ENCODE measurements around the gene IGLL1. TPM values are rescaled to one million over a fixed set of nuclear protein-coding genes. Genes with fewer than 3 reads are reported as not detected.

The IGLL1 gene
- total RNA-seq, 4 donors from 2014 or later = not detected

GRCh38 chr22:23571486-23571885 is 8.6 kb downstream of the IGLL1 start:
- WGBS, 2 donors = 84 to 86% methylated on average over 4 of the region's 4 CpGs
- intact Hi-C loops (cut with DNase I; ENCODE audit: low total_unique reads) = no loop called here
- no peak overlapping the region for H3K4me3 ChIP-seq (ENCODE audit: low read depth, poor library complexity, severe bottlenecking)
- no peak for TF ChIP-seq CTCF (IDR thresholded peaks at IDR 0.05)
- TF ChIP-seq POLR2A (IDR thresholded peaks at IDR 0.05) = no peak
- no peak for DNase-seq (ENCODE audit: low spot score in 2 of 2)

- no peak for DNase-seq (ENCODE audit: low spot score in 2 of 2)
- no peak overlapping the region for H3K4me3 ChIP-seq (ENCODE audit: low read depth, poor library complexity, severe bottlenecking)
- no peak for TF ChIP-seq CTCF (IDR thresholded peaks at IDR 0.05)
- TF ChIP-seq POLR2A (IDR thresholded peaks at IDR 0.05) = no peak
- WGBS, 2 donors = 74 to 94% methylated on average over 8 of the region's 8 CpGs
- intact Hi-C loops (cut with DNase I; ENCODE audit: low total_unique reads) = no loop called here
Observed at GRCh38 chr22:23570681-23571080, 9.4 kb downstream of the IGLL1 start.

DNA sequence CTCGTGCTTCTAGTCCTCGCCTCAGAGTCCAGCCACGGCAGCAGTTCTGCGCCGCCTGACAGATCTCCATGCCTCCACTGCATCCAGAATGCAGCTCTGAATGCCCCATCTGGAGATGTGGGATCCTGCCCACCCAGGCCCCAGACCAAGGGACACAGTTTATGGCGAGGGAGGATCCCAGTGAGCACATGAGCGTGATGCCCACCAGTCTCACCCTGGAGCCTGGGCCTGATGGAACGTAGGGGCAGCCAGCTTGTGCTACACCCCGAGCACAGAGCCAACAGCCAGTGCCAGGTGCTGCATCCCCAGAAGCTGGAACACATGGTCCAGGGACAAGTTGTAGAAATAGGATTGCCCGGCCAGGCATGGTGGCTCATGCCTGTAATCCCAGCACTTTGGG is 10.4 kb downstream of the IGLL1 start:
- DNase-seq (ENCODE audit: low spot score in 2 of 2) = no peak
- no peak for TF ChIP-seq POLR2A (IDR thresholded peaks at IDR 0.05)
- TF ChIP-seq CTCF (IDR thresholded peaks at IDR 0.05) = no peak
- 83 to 86% methylated on average over 8 to 10 of the region's 10 CpGs for WGBS, 2 donors
- intact Hi-C loops (cut with DNase I; ENCODE audit: low total_unique reads) = no loop called here
- no peak overlapping the region for H3K4me3 ChIP-seq (ENCODE audit: low read depth, poor library complexity, severe bottlenecking)

GRCh38 chr22:23569291-23569690 is 10.8 kb downstream of the IGLL1 start:
- DNase-seq (ENCODE audit: low spot score in 2 of 2) = no peak
- TF ChIP-seq CTCF (IDR thresholded peaks at IDR 0.05) = no peak
- no peak for TF ChIP-seq POLR2A (IDR thresholded peaks at IDR 0.05)
- intact Hi-C loops (cut with DNase I; ENCODE audit: low total_unique reads) = no loop called here
- H3K4me3 ChIP-seq (ENCODE audit: low read depth, poor library complexity, severe bottlenecking) = no peak overlapping the region
- WGBS, 2 donors = 80 to 89% methylated on average over 7 to 8 of the region's 8 CpGs

DNA sequence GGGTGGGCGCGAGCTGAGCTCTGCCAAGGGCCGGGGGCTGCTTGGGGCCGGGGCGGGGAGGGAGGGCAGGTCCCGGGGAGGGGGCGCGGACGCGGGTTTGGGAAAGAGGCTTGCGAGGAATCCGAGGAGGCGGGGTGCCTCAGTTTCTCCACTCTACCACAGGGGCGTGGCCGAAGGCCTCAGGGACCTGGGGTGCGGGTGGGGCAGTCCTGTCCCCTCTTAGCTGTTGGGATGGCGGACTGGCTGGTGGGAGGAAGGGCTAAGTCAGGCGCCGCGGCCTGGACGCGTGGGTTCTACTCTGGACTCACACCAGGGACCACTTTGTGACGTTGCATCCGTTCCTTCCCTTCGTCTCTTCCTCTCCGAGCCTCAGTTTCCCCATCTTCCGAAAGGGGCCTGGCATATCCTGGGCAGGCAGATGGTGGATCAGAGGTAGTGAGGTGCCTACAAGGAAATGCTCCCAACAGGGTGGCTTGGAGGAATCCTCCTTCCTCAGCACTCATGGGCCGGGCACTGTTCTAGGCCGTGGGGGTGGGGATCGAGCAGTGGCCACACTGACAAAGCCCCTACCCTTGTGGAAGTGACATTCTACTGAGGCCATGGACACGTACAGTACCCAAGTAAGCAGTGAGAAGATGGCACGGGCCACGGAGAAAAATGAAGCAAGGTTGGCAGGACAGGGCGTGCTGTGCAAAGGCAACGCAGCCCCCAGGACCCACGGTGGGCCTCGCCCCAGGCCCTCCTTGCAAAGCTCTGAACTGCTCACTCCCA is 13.2 kb downstream of the IGLL1 start:
- WGBS, 2 donors = 56 to 73% methylated on average over 33 to 37 of the region's 37 CpGs
- no peak for DNase-seq (ENCODE audit: low spot score in 2 of 2)
- no peak for TF ChIP-seq POLR2A (IDR thresholded peaks at IDR 0.05)
- TF ChIP-seq CTCF (IDR thresholded peaks at IDR 0.05) = no peak
- intact Hi-C loops (cut with DNase I; ENCODE audit: low total_unique reads) = no loop called here
- no peak overlapping the region for H3K4me3 ChIP-seq (ENCODE audit: low read depth, poor library complexity, severe bottlenecking)
